HEK293 (cell line): ENCODE results near the gene KRI1.

Source experiments
- GFI1B ChIP-seq: fragments of 450-650 bp; formaldehyde crosslinking; IDR thresholded peaks from 2 replicates; pipeline ENCODE4 v1.5.1; 2016; ENCODE audit warnings: missing biosample characterization, missing genetic modification characterization
- GLI2 ChIP-seq: fragments of 450-650 bp; formaldehyde crosslinking; IDR thresholded peaks from 2 replicates; pipeline ENCODE4; 2017; ENCODE audit warnings: missing biosample characterization, missing genetic modification characterization, low read depth, borderline replicate concordance
- GLIS1 ChIP-seq: fragments of 450-650 bp; formaldehyde crosslinking; IDR thresholded peaks from 2 replicates; pipeline ENCODE4 v1.5.1; 2016; ENCODE audit warnings: missing biosample characterization, missing genetic modification characterization
- KLF7 ChIP-seq: fragments of 450-650 bp; formaldehyde crosslinking; IDR thresholded peaks from 2 replicates; pipeline ENCODE4 v1.5.1; 2016; ENCODE audit warnings: missing biosample characterization, missing genetic modification characterization, borderline replicate concordance
- KLF8 ChIP-seq: fragments of 450-650 bp; formaldehyde crosslinking; IDR thresholded peaks from 2 replicates; pipeline ENCODE4 v1.5.1; 2016; ENCODE audit warnings: missing biosample characterization, missing genetic modification characterization
- RBAK ChIP-seq: fragments of 450-650 bp; formaldehyde crosslinking; IDR thresholded peaks from 2 replicates; pipeline ENCODE4 v1.5.1; 2016; ENCODE audit warnings: missing biosample characterization, missing genetic modification characterization
- REPIN1 ChIP-seq: fragments of 450-650 bp; formaldehyde crosslinking; IDR thresholded peaks from 2 replicates; pipeline ENCODE4 v1.5.1; 2017; ENCODE audit warnings: missing biosample characterization, missing genetic modification characterization, low read depth
- YY2 ChIP-seq: fragments of 450-650 bp; formaldehyde crosslinking; IDR thresholded peaks from 2 replicates; pipeline ENCODE4 v1.5.1; 2016; ENCODE audit warnings: missing biosample characterization, missing genetic modification characterization
- ZBTB1 ChIP-seq: fragments of 450-650 bp; formaldehyde crosslinking; IDR thresholded peaks from 2 replicates; pipeline ENCODE4 v1.5.1; 2016; ENCODE audit warnings: missing biosample characterization, missing genetic modification characterization
- ZBTB10 ChIP-seq: fragments of 450-650 bp; formaldehyde crosslinking; IDR thresholded peaks from 2 replicates; pipeline ENCODE4 v1.5.1; 2016; ENCODE audit warnings: missing biosample characterization, missing genetic modification characterization
- ZEB2 ChIP-seq: fragments of 450-650 bp; formaldehyde crosslinking; IDR thresholded peaks from 2 replicates; pipeline ENCODE4 v1.5.1; 2016; ENCODE audit warnings: missing biosample characterization, missing genetic modification characterization
- ZFHX2 ChIP-seq: fragments of 450-650 bp; formaldehyde crosslinking; conservative IDR thresholded peaks from 2 replicates; pipeline ENCODE4 v1.5.1; 2016; ENCODE audit warnings: missing biosample characterization, missing genetic modification characterization
- ZFP69B ChIP-seq: fragments of 450-650 bp; formaldehyde crosslinking; IDR thresholded peaks from 2 replicates; pipeline ENCODE4 v1.5.1; 2016; ENCODE audit warnings: missing biosample characterization, missing genetic modification characterization
- ZNF112 ChIP-seq: fragments of 450-650 bp; formaldehyde crosslinking; IDR thresholded peaks from 2 replicates; pipeline ENCODE4 v1.5.0; 2017; ENCODE audit warnings: missing biosample characterization, missing genetic modification characterization
- ZNF121 ChIP-seq: fragments of 450-650 bp; formaldehyde crosslinking; IDR thresholded peaks from 2 replicates; pipeline ENCODE4 v1.5.1; 2016; ENCODE audit warnings: missing biosample characterization, missing genetic modification characterization
- ZNF138 ChIP-seq: fragments of 450-650 bp; formaldehyde crosslinking; IDR thresholded peaks from 2 replicates; pipeline ENCODE4 v1.5.1; 2016; ENCODE audit warnings: missing biosample characterization, missing genetic modification characterization, borderline replicate concordance
- ZNF16 ChIP-seq: fragments of 450-650 bp; formaldehyde crosslinking; IDR thresholded peaks from 2 replicates; pipeline ENCODE4 v1.5.1; 2016; ENCODE audit warnings: low read depth, missing biosample characterization, missing genetic modification characterization
- ZNF19 ChIP-seq: fragments of 450-650 bp; formaldehyde crosslinking; IDR thresholded peaks from 2 replicates; pipeline ENCODE4; 2016; ENCODE audit warnings: missing biosample characterization, missing genetic modification characterization, low read depth
- ZNF324 ChIP-seq: fragments of 450-650 bp; formaldehyde crosslinking; IDR thresholded peaks from 2 replicates; pipeline ENCODE4 v1.5.1; 2016; ENCODE audit warnings: missing biosample characterization, missing genetic modification characterization
- ZNF335 ChIP-seq: fragments of 450-650 bp; formaldehyde crosslinking; conservative IDR thresholded peaks from 2 replicates; pipeline ENCODE4 v1.5.1; 2016; ENCODE audit warnings: missing biosample characterization, missing genetic modification characterization
- ZNF362 ChIP-seq: fragments of 450-650 bp; formaldehyde crosslinking; IDR thresholded peaks from 2 replicates; pipeline ENCODE4 v1.5.1; 2016; ENCODE audit warnings: missing biosample characterization, missing genetic modification characterization
- ZNF366 ChIP-seq: fragments of 450-650 bp; formaldehyde crosslinking; conservative IDR thresholded peaks from 2 replicates; pipeline ENCODE4 v1.5.1; 2016; ENCODE audit warnings: missing biosample characterization, missing genetic modification characterization
- ZNF37A ChIP-seq: fragments of 450-650 bp; IDR thresholded peaks from 2 replicates; pipeline ENCODE4 v1.5.1; 2018; ENCODE audit warnings: missing biosample characterization, missing genetic modification characterization
- ZNF391 ChIP-seq: fragments of 450-650 bp; formaldehyde crosslinking; IDR thresholded peaks from 2 replicates; pipeline ENCODE4 v1.5.1; 2016; ENCODE audit warnings: low read depth, missing biosample characterization, missing genetic modification characterization, borderline replicate concordance
- ZNF394 ChIP-seq: fragments of 450-650 bp; formaldehyde crosslinking; IDR thresholded peaks from 2 replicates; pipeline ENCODE4 v1.5.1; 2016; ENCODE audit warnings: missing biosample characterization, missing genetic modification characterization, mild to moderate bottlenecking, moderate library complexity, borderline replicate concordance
- ZNF398 ChIP-seq: fragments of 450-650 bp; formaldehyde crosslinking; IDR thresholded peaks from 2 replicates; pipeline ENCODE4 v1.5.1; 2017; ENCODE audit warnings: missing biosample characterization, missing genetic modification characterization
- ZNF449 ChIP-seq: fragments of 450-650 bp; formaldehyde crosslinking; IDR thresholded peaks from 2 replicates; pipeline ENCODE4 v1.5.1; 2017; ENCODE audit warnings: missing biosample characterization, mild to moderate bottlenecking, missing genetic modification characterization, moderate library complexity
- ZNF48 ChIP-seq: fragments of 450-650 bp; formaldehyde crosslinking; IDR thresholded peaks from 2 replicates; pipeline ENCODE4 v1.5.1; 2016; ENCODE audit warnings: missing biosample characterization, missing genetic modification characterization
- ZNF561 ChIP-seq: fragments of 450-650 bp; IDR thresholded peaks from 2 replicates; pipeline ENCODE4 v1.5.1; 2018; ENCODE audit warnings: missing biosample characterization, missing genetic modification characterization, borderline replicate concordance
- ZNF621 ChIP-seq: fragments of 450-650 bp; formaldehyde crosslinking; IDR thresholded peaks from 2 replicates; pipeline ENCODE4 v1.5.1; 2017; ENCODE audit warnings: missing biosample characterization, missing genetic modification characterization
- ZNF629 ChIP-seq: fragments of 450-650 bp; formaldehyde crosslinking; IDR thresholded peaks from 2 replicates; pipeline ENCODE4 v1.5.1; 2017; ENCODE audit warnings: missing biosample characterization, missing genetic modification characterization
- ZNF664 ChIP-seq: fragments of 450-650 bp; formaldehyde crosslinking; IDR thresholded peaks from 2 replicates; pipeline ENCODE4 v1.5.1; 2016; ENCODE audit warnings: missing biosample characterization, missing genetic modification characterization
- ZNF830 ChIP-seq: fragments of 450-650 bp; IDR thresholded peaks from 2 replicates; pipeline ENCODE4 v1.5.0; 2018; ENCODE audit warnings: missing biosample characterization, missing genetic modification characterization, low read depth, mild to moderate bottlenecking, moderate library complexity
- ZNF837 ChIP-seq: fragments of 450-650 bp; formaldehyde crosslinking; IDR thresholded peaks from 2 replicates; pipeline ENCODE4 v1.5.1; 2016; ENCODE audit warnings: missing biosample characterization, missing genetic modification characterization
- ZSCAN16 ChIP-seq: fragments of 450-650 bp; formaldehyde crosslinking; IDR thresholded peaks from 2 replicates; pipeline ENCODE4 v1.5.1; 2016; ENCODE audit warnings: missing biosample characterization, missing genetic modification characterization

KRI1 gene

GRCh38 chr19:10565028-10565566 is 713 bp downstream of the KRI1 start (continued):
- no peak for TF ChIP-seq ZNF629 (tag by site-specific recombination)
- no peak for TF ChIP-seq ZNF398 (tag by site-specific recombination)
- no peak for TF ChIP-seq ZNF19 (tag by site-specific recombination)
- no peak for TF ChIP-seq ZNF121 (tag by site-specific recombination)
- TF ChIP-seq ZNF621 (tag by site-specific recombination): no peak
- peak; percentile 69 for TF ChIP-seq ZNF335 (tag by site-specific recombination)
- TF ChIP-seq GLIS1 (tag by site-specific recombination): peak; percentile 72
- TF ChIP-seq ZFP69B: peak; percentile 74; the same call in 1 of the 2 replicates
- no peak for TF ChIP-seq ZFHX2
- no peak for TF ChIP-seq ZBTB1 (tag by site-specific recombination)
- TF ChIP-seq GFI1B (tag by site-specific recombination): no peak
- TF ChIP-seq ZNF830: no peak
- TF ChIP-seq ZNF366 (tag by site-specific recombination): 0 out of 2 replicates have a peak, but pooled peaks have one; percentile 33
- TF ChIP-seq ZNF112 (tag by site-specific recombination): no peak
- no peak for TF ChIP-seq ZNF37A (tag by site-specific recombination)
- no peak for TF ChIP-seq YY2 (tag by site-specific recombination)
- TF ChIP-seq ZNF394 (tag by site-specific recombination): no peak
- TF ChIP-seq RBAK: no peak
- TF ChIP-seq ZNF48 (tag by site-specific recombination): no peak
- TF ChIP-seq ZNF138 (tag by site-specific recombination): 0 out of 2 replicates have a peak, but pooled peaks have one; percentile 5
- no peak for TF ChIP-seq ZNF324
- TF ChIP-seq ZNF391 (tag by site-specific recombination): no peak
- no peak for TF ChIP-seq ZNF837 (tag by site-specific recombination)
- TF ChIP-seq ZNF561 (tag by site-specific recombination): no peak
- TF ChIP-seq ZNF362 (tag by site-specific recombination): no peak
- no peak for TF ChIP-seq ZSCAN16
- no peak for TF ChIP-seq ZBTB10 (tag by site-specific recombination)
- no peak for TF ChIP-seq KLF8 (tag by site-specific recombination)
- TF ChIP-seq GLI2 (tag by site-specific recombination): no peak
- TF ChIP-seq ZNF664 (tag by site-specific recombination): no peak
- no peak for TF ChIP-seq ZNF16 (tag by site-specific recombination)
- TF ChIP-seq REPIN1: no peak
- TF ChIP-seq ZNF449: peak; percentile 15; the same call in 1 of the 2 replicates
- TF ChIP-seq KLF7: no peak
- TF ChIP-seq ZEB2 (tag by site-specific recombination): peak; percentile 13; the same call in 1 of the 2 replicates
